HEK293T (cell line): ENCODE data around the gene IRAK4.

ENCODE experiments used
- SP1 ChIP-seq: fragments of 450-650 bp; IDR thresholded peaks from 2 replicates; pipeline ENCODE4 v1.6.1; 2017
- TARDBP ChIP-seq: fragments of 450-650 bp; IDR thresholded peaks from 2 replicates; pipeline ENCODE4 v1.6.1; 2016

DNA sequence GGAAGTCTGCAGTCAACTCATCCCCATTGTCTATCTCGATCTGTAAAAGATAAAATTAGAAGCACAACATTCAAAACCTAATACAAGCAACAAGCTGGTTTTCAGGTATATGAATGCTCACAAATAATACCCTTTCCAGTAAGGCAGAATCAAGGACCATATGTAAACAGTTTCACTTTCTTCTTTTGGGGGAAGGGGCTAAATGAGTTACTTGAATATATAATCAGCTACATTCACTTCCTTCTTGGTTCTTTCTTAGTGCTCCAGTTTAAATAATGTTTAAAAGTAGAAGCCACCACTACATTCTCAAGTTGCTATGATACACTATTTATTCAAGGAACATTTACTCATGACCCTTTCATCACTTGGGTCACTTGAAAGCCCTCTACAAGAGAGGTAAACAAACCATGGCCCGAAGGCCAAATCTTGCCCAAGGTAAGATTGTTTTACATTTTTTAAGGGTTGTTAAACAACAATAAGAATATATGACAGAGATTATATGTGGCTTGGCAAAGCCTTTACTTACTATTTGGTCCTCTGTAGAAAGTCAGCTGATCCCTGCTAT lies 37.0 kb downstream of the IRAK4 start:
- no peak for TF ChIP-seq SP1
- no peak for TF ChIP-seq TARDBP
